Activated T-cell treated with anti-CD3 and anti-CD28 coated beads, Interleukin-2, amount 50 U/mL, for 1 hour (primary cell): Measurements from ENCODE around the gene FRY.

Source experiments
- DNase-seq: peaks from one replicate; pipeline ENCODE4 v3.0.0-alpha.2; 2020

Gene FRY

GRCh38 chr13:32272021-32272683 is 240.6 kb downstream of the FRY start:
- no peak for DNase-seq

GRCh38 chr13:32277839-32278238 is 246.3 kb downstream of the FRY start:
- no peak for DNase-seq

DNA sequence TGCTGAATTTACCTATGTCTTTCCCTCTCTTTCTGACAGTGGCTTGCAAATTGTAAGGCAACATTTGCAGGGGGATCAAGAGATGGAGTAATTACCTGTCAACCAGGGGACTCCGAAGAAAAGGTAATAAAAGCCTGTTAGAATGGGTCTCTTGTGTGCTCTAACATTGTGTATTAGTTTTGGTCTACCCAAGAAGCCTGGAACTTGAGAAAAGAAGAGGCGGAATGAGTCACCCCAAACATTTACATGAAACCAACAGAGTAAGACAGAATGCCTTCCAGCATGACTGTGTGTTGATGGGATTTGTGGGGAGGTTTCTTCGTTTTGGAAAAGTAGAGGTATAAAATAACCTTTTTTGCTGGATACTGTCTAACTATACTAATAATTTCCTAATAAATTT is 246.9 kb downstream of the FRY start:
- no peak for DNase-seq

- DNase-seq = no peak
Measured at GRCh38 chr13:32281096-32281495, 249.5 kb downstream of the FRY start.

- DNase-seq = no peak
Measured at GRCh38 chr13:32282096-32282711, 250.6 kb downstream of the FRY start.

DNA sequence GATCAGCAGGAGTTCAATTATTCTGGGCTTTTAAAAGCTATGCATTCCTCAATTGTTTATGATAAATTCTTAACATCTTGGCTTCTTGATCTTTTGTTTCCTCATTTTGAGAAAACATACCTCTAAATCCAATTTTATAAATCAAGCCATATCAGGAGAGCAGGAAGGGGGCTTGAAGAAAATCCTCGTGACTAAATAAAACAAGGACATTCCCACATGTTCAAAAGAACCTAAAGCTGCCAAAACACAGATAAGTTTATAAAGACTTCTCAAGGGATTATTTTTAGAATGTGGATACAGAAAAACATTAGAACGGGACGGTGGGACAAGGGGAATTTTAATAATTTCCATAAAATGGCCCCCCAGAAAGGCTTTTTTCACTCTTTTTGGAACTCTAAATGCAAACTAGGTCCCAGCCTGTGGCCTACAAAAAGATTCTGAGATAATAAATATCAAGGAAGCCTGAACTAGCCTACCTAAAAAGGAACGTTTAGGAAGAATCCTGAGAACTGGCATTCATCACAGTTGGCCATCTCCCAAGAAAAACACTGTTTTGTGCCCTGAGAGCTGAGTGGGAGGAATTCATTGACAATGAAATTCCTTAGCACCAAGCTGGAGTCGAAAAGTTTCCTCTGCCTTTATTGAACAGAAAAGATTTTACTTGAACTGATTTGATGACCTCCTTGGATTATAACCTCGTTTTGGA is 253.5 kb downstream of the FRY start:
- DNase-seq = no peak

- DNase-seq = no peak
Measured at GRCh38 chr13:32285633-32285965, 254.0 kb downstream of the FRY start.

GRCh38 chr13:32297206-32297605 is 265.6 kb downstream of the FRY start:
- no peak for DNase-seq

- DNase-seq = no peak
Measured at GRCh38 chr13:32298695-32299094, 267.1 kb downstream of the FRY start.

DNA sequence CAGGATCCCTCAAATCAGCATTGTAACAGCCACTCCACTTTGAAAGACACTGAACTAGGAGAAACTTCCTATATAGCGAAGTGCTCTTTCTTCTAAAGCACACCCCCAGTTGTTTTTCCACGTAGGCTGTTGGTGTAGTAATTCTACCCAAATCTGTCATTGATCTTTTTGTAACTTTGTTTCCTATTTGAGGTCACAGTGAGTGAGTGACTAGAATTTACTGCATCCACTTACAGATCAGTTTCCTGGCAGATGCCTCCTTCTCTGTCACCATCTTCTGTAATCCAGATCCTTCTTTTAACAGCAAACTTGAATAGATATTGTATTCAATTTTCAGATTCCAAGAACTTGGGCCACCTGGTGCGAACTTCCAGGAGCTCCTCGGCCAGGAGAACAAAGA is 268.3 kb downstream of the FRY start:
- no peak for DNase-seq

- DNase-seq = no peak
Measured at GRCh38 chr13:32300406-32300805, 268.8 kb downstream of the FRY start.

GRCh38 chr13:32300920-32301319 is 269.3 kb downstream of the FRY start:
- no peak for DNase-seq

GRCh38 chr13:32302461-32302860 is 270.9 kb downstream of the FRY start:
- no peak for DNase-seq

DNA sequence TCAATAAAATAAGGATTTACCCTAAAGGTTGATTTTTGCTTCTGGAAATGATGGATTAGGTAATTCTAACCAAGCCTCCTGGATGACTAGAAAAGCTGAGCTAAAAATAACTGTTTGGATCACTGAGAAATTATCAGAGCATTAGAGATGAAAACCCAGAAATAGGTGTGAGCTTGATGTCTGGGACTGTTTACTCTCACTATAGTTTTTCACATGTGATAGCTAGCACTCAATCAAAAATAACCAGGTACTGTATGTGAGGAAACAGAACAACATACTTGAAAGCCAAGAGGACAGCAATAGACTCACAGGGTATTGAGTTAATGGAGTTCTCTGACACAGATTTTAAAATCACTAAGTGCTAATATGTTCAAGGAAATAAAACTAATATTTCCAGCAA is 274.1 kb downstream of the FRY start:
- no peak for DNase-seq

- DNase-seq = no peak
Measured at GRCh38 chr13:32309312-32310133, 277.9 kb downstream of the FRY start.

GRCh38 chr13:32310134-32310706 is 278.6 kb downstream of the FRY start:
- DNase-seq = no peak

- DNase-seq = no peak
Measured at GRCh38 chr13:32311188-32311897, 279.8 kb downstream of the FRY start.

- no peak for DNase-seq
Measured at GRCh38 chr13:32314271-32315237, 283.0 kb downstream of the FRY start.

DNA sequence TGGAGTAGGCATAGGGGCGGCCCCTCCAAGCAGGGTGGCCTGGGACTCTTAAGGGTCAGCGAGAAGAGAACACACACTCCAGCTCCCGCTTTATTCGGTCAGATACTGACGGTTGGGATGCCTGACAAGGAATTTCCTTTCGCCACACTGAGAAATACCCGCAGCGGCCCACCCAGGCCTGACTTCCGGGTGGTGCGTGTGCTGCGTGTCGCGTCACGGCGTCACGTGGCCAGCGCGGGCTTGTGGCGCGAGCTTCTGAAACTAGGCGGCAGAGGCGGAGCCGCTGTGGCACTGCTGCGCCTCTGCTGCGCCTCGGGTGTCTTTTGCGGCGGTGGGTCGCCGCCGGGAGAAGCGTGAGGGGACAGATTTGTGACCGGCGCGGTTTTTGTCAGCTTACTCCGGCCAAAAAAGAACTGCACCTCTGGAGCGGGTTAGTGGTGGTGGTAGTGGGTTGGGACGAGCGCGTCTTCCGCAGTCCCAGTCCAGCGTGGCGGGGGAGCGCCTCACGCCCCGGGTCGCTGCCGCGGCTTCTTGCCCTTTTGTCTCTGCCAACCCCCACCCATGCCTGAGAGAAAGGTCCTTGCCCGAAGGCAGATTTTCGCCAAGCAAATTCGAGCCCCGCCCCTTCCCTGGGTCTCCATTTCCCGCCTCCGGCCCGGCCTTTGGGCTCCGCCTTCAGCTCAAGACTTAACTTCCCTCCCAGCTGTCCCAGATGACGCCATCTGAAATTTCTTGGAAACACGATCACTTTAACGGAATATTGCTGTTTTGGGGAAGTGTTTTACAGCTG is 283.9 kb downstream of the FRY start, which contains the start of the genes BRCA2 and ZAR1L:
Gene BRCA2 (plus strand): TSS at position 271 of the 790 bp plus-strand sequence. CDS start 953 bp downstream, outside the sequence.
Gene ZAR1L (minus strand): TSS at position 126 of the 790 bp plus-strand sequence. CDS start 3,438 bp downstream, outside the sequence.
- peak; percentile 85 for DNase-seq

GRCh38 chr13:32316028-32316339 is 284.4 kb downstream of the FRY start:
- no peak for DNase-seq
